Measurements from ENCODE around the gene ATP11A.

The ATP11A gene

GRCh38 chr13:112740502-112741131 lies 50.8 kb downstream of the ATP11A start (continued):
- no peak for TF ChIP-seq ZBTB11 (tag by site-specific recombination; conservative IDR thresholded peaks at IDR 0.05; ENCODE audit: low read depth)
- TF ChIP-seq KLF16 (tag by site-specific recombination; IDR thresholded peaks at IDR 0.05): no peak
- TF ChIP-seq ZNF23 (tag by site-specific recombination; IDR thresholded peaks at IDR 0.05; ENCODE audit: borderline replicate concordance): no peak
- TF ChIP-seq ZNF362 (tag by site-specific recombination; IDR thresholded peaks at IDR 0.05): no peak

- Histone ChIP-seq H3K4me1 (ENCODE audit: control insufficient read depth, insufficient read depth, low read length) (no peaks in the 10 kb centered on the region), H3K27ac (ENCODE audit: extremely low read depth, low read depth, low read length) (no peak overlapping the region), H3K4me3 (ENCODE audit: low read depth, low read length) (no peak overlapping the region), H3K36me3 (ENCODE audit: control insufficient read depth in 2 of 2, insufficient read depth in 1 of 2, low read length in 2 of 2) (no peaks in the 10 kb centered on the region), H3K9me3 (ENCODE audit: control insufficient read depth, insufficient read depth, low read depth, low read length) (no peaks in the 10 kb centered on the region)
- TF ChIP-seq HOXD13 (CRISPR knock-in tag; IDR thresholded peaks at IDR 0.05; ENCODE audit: borderline replicate concordance) (no peak), ZNF449 (tag by site-specific recombination; IDR thresholded peaks at IDR 0.05) (peak; percentile 66), INSM2 (tag by site-specific recombination; IDR thresholded peaks at IDR 0.05) (no peak), PRDM1 (tag by site-specific recombination; IDR thresholded peaks at IDR 0.05) (no peak), ZNF174 (tag by site-specific recombination; IDR thresholded peaks at IDR 0.05) (no peak), ZNF146 (tag by site-specific recombination; IDR thresholded peaks at IDR 0.05) (no peak), ZSCAN18 (tag by site-specific recombination; IDR thresholded peaks at IDR 0.05) (no peak)
- POLR2A ChIA-PET: no interaction called here
- CTCF ChIA-PET: no interaction called here
Observed at GRCh38 chr13:112741185-112741755, 51.4 kb downstream of the ATP11A start.

GRCh38 chr13:112741835-112742570 lies 52.2 kb downstream of the ATP11A start:
- Histone ChIP-seq H3K4me3 (ENCODE audit: low read depth, low read length) (no peak overlapping the region), H3K36me3 (ENCODE audit: control insufficient read depth in 2 of 2, insufficient read depth in 1 of 2, low read length in 2 of 2) (no peaks in the 10 kb centered on the region), H3K4me1 (ENCODE audit: control insufficient read depth, insufficient read depth, low read length) (no peaks in the 10 kb centered on the region), H3K9me3 (ENCODE audit: control insufficient read depth, insufficient read depth, low read depth, low read length) (no peaks in the 10 kb centered on the region), H3K27ac (ENCODE audit: extremely low read depth, low read depth, low read length) (no peak overlapping the region)
- CTCF ChIA-PET: no interaction called here
- POLR2A ChIA-PET: no interaction called here
- no peak for TF ChIP-seq ZNF335 (tag by site-specific recombination; conservative IDR thresholded peaks at IDR 0.05)
- no peak for TF ChIP-seq ZNF596 (tag by site-specific recombination; IDR thresholded peaks at IDR 0.05)
- no peak for TF ChIP-seq BCL6B (tag by site-specific recombination; IDR thresholded peaks at IDR 0.05)
- TF ChIP-seq ZNF274 (IDR thresholded peaks at IDR 0.05; ENCODE audit: low read length): no peak
- no peak for TF ChIP-seq ZNF274 (tag by site-specific recombination; IDR thresholded peaks at IDR 0.05; ENCODE audit: borderline replicate concordance)
- TF ChIP-seq ZNF585B (tag by site-specific recombination; IDR thresholded peaks at IDR 0.05): no peak
- TF ChIP-seq SP2 (tag by site-specific recombination; IDR thresholded peaks at IDR 0.05): no peak
- no peak for TF ChIP-seq GFI1B (tag by site-specific recombination; IDR thresholded peaks at IDR 0.05)
- TF ChIP-seq GLI4 (tag by site-specific recombination; IDR thresholded peaks at IDR 0.05): no peak
- TF ChIP-seq SCRT1 (tag by site-specific recombination; IDR thresholded peaks at IDR 0.05; ENCODE audit: borderline replicate concordance): no peak
- TF ChIP-seq ZNF157 (tag by site-specific recombination; IDR thresholded peaks at IDR 0.05): no peak

Measured in HEK293 (cell line).